ENCODE measurements around the gene GDPD5. TPM values are rescaled to one million over a fixed set of nuclear protein-coding genes. Genes with fewer than 3 reads are reported as not detected.

Gene GDPD5
- total RNA-seq, 1 experiment from 2014 or later, result 7.8 TPM

DNA sequence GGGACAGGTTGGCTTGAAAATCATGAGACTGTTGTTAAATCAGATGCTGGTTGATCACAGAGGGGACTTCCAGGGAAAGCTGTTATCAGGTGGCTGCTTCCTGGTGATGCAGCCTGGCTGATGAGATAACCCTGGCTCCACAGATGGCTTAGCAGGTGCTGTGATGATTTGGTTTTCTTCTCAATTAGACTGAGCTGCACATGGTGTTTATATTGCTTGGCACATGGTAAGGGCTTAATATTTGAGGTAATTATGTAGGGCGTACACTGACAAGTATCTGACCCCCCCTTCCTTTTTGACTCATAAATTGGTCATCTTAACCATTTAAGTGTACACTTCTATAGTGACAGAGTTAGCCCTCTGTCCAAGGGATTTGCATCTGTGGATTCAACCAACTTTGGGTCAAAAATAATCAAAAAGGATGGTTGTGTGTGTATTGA is 119.4 kb downstream of the GDPD5 start:
- Histone ChIP-seq H2AFZ (ENCODE audit: low read length) (no peak overlapping the region), H4K8ac (replicated peaks; ENCODE audit: insufficient read length, low read depth, low read length) (no peak overlapping the region), H4K91ac (ENCODE audit: insufficient read length, low read depth, low read length) (no peak overlapping the region), H3K79me1 (ENCODE audit: insufficient read depth, low read depth, low read length, poor library complexity, severe bottlenecking) (peaks cover 13% of the 10 kb centered on the region), H3K14ac (ENCODE audit: insufficient read depth, low read length) (no peak overlapping the region), H3K9ac (ENCODE audit: extremely low read depth, insufficient read length, low read length) (no peak overlapping the region), H3K27me3 (ENCODE audit: insufficient read depth, low read length) (no peaks in the 10 kb centered on the region), H2BK20ac (ENCODE audit: low read depth, low read length, poor library complexity, severe bottlenecking) (no peak overlapping the region), H3K9me3 (ENCODE audit: control insufficient read depth, low read depth, low read length) (no peaks in the 10 kb centered on the region), H3K18ac (ENCODE audit: insufficient read length, low read depth, low read length) (no peak overlapping the region), H4K20me1 (ENCODE audit: control insufficient read depth, insufficient read depth, insufficient read length) (peaks cover 3% of the 10 kb centered on the region), H2AK5ac (ENCODE audit: insufficient read length, low read length) (no peak overlapping the region), H3T11ph (ENCODE audit: low read length) (no peak overlapping the region), H3K27ac (ENCODE audit: insufficient read length, low read depth, low read length) (no peak overlapping the region), H3K4ac (ENCODE audit: low read depth, low read length) (no peak overlapping the region), H3K23ac (ENCODE audit: insufficient read length, low read depth, low read length) (no peak overlapping the region), H2BK15ac (ENCODE audit: low read depth, low read length) (no peak overlapping the region), H3K23me2 (ENCODE audit: insufficient read length, low read depth, low read length, poor library complexity, severe bottlenecking) (no peaks in the 10 kb centered on the region), H2BK12ac (ENCODE audit: insufficient read length, low read depth, low read length) (no peak overlapping the region), H3K4me2 (ENCODE audit: insufficient read depth, insufficient read length, low read length) (no peak overlapping the region), H3K56ac (ENCODE audit: insufficient read length, low read depth, low read length) (no peak overlapping the region), H4K5ac (ENCODE audit: insufficient read length, low read depth, low read length) (no peak overlapping the region), H2BK120ac (ENCODE audit: low read depth, low read length, poor library complexity, severe bottlenecking) (no peak overlapping the region), H3K79me2 (ENCODE audit: insufficient read depth, low read length) (peaks cover 17% of the 10 kb centered on the region; the same call in 1 of the 2 replicates), H3K4me1 (ENCODE audit: insufficient read depth, low read length) (no peaks in the 10 kb centered on the region), H2BK5ac (ENCODE audit: insufficient read length, low read length) (no peak overlapping the region)
- H3K27ac Mint-ChIP-seq, result 0 out of 7 replicates have a peak overlapping the region, but pooled peaks of 1 of the 3 experiments have one; percentile 28
- TF ChIP-seq, protein P1, sequence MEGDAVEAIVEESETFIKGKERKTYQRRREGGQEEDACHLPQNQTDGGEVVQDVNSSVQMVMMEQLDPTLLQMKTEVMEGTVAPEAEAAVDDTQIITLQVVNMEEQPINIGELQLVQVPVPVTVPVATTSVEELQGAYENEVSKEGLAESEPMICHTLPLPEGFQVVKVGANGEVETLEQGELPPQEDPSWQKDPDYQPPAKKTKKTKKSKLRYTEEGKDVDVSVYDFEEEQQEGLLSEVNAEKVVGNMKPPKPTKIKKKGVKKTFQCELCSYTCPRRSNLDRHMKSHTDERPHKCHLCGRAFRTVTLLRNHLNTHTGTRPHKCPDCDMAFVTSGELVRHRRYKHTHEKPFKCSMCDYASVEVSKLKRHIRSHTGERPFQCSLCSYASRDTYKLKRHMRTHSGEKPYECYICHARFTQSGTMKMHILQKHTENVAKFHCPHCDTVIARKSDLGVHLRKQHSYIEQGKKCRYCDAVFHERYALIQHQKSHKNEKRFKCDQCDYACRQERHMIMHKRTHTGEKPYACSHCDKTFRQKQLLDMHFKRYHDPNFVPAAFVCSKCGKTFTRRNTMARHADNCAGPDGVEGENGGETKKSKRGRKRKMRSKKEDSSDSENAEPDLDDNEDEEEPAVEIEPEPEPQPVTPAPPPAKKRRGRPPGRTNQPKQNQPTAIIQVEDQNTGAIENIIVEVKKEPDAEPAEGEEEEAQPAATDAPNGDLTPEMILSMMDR (conservative IDR thresholded peaks at IDR 0.05), result no peak
- H3K9me3 Mint-ChIP-seq, result peaks cover 0 to 4% of the 10 kb centered on the region in 2 experiments; a peak in 1 of 5 replicates
- H3K36me3 Mint-ChIP-seq (ENCODE audit: insufficient read depth in 1 of 3, low read depth in 3 of 3), result peaks cover 68 to 82% (median 72%) of the 10 kb centered on the region in 3 experiments
- H3K4me3 Mint-ChIP-seq, result no peak overlapping the region
- DNase-seq, result no peak
- no CpG with 5 or more reads among the region's 1 CpG for WGBS (ENCODE audit: extremely low coverage, insufficient read length, low lambda C conversion rate)
- peaks cover 24 to 30% of the 10 kb centered on the region in 2 experiments for H3K4me1 Mint-ChIP-seq
- no peaks in the 10 kb centered on the region; the same call in 1 of the 2 replicates for H3K27me3 Mint-ChIP-seq (ENCODE audit: low read depth)
